Tibial nerve (tissue), 4 donors: Measurements from ENCODE around the gene BMP8A. TPM values are rescaled to one million over a fixed set of nuclear protein-coding genes. Genes with fewer than 3 reads are reported as not detected.
"Not testable (repeated sequence)": the region's sequence is repeated elsewhere in the genome, so short reads cannot be mapped to it uniquely, and the experiment has no call there.

ENCODE experiments used
- DNase-seq, 2 donors: peaks; one replicate each; pipeline ENCODE4 v3.0.0-alpha.2; 2019; ENCODE audit warnings: low spot score in 2 of 2
- H3K27ac ChIP-seq, 4 donors: fragments of 200-600 bp; sonication (generic) in 3 of 4; one replicate each; pipeline ENCODE4 v1.5.1; 2017 to 2019; ENCODE audit warnings: mild to moderate bottlenecking in 1 of 4
- H3K27me3 ChIP-seq, 2 donors: fragments of 200-600 bp; sonication (generic) in 1 of 2; one replicate each; pipeline versions ENCODE4 v1.5.1 to v1.6.0; 2017 to 2019
- H3K36me3 ChIP-seq, 3 donors: fragments of 200-600 bp; sonication (generic); one replicate each; pipeline ENCODE4 v1.5.1; 2018 to 2019
- H3K4me1 ChIP-seq, 4 donors: fragments of 200-600 bp; sonication (generic) in 3 of 4; one replicate each; pipeline ENCODE4 v1.5.1; 2017 to 2019
- H3K4me3 ChIP-seq, 4 donors: fragments of 200-600 bp; sonication (generic) in 3 of 4; one replicate each; pipeline ENCODE4 v1.5.1; 2017 to 2019; ENCODE audit warnings: mild to moderate bottlenecking in 1 of 4, moderate library complexity in 1 of 4
- H3K9me3 ChIP-seq, 4 donors: fragments of 200-600 bp; sonication (generic) in 3 of 4; one replicate each; pipeline ENCODE4 v1.5.1; 2017 to 2019
- CTCF ChIP-seq, 5 experiments: fragments of 200-600 bp in 3 of 5; fragments of 450-650 bp in 2 of 5; sonication (generic) in 3 of 5; IDR thresholded peaks; one replicate each; pipeline ENCODE4 v1.5.1; 2016 to 2019; ENCODE audit warnings: antibody characterized with exemption in 5 of 5, mild to moderate bottlenecking in 3 of 5, moderate library complexity in 2 of 5
- EP300 ChIP-seq, 2 donors: sonication (generic); formaldehyde crosslinking; IDR thresholded peaks; one replicate each; pipeline ENCODE4 v1.6.1; 2017; ENCODE audit warnings: antibody characterized with exemption in 2 of 2, mild to moderate bottlenecking in 1 of 2
- POLR2A ChIP-seq, 2 donors: fragments of 450-650 bp; IDR thresholded peaks; one replicate each; pipeline ENCODE4 v1.6.1; 2017; ENCODE audit warnings: antibody characterized with exemption in 2 of 2, mild to moderate bottlenecking in 2 of 2, moderate library complexity in 2 of 2
- WGBS, 2 donors: methylation state at CpG; one replicate each; pipeline ENCODE4 v1.1.5; 2018; 5-methylcytosine and 5-hydroxymethylcytosine counted together
- total RNA-seq, 4 donors: library from RNA; depleted of rRNA; stranded (reverse); fragments of >200 nt; gene quantifications; one replicate each; pipeline ENCODE4 v1.1.0, GENCODE V29; 2016

Gene BMP8A
- total RNA-seq, 4 donors from 2014 or later: 2.7 to 9.6 (median 7.0) TPM

DNA sequence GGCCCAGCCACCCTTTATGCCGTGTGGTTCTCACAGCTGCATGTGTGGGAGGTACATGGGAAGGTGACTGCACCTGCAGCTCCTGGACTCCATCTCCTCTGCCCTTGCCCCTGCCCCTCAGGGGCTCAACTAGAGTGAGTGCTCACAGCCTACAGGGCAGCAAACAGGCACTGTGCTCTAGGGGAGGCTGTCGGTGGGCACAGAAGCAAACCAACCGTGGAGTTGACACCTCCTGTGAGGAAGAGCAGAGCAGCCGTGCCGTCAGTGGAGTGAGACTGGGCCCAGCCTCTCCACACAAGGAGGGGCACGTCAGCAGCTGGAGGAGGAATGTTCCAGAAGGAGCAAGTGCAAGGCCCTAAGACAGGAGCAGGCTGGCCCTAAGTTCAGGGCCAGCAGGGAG, 32.7 kb downstream of the BMP8A start:
- no peaks in the 10 kb centered on the region for H3K27me3 ChIP-seq
- no peak for DNase-seq
- no peaks in the 10 kb centered on the region for H3K4me1 ChIP-seq
- WGBS, 2 donors: 47 to 77% methylated on average over 6 of the region's 6 CpGs
- H3K9me3 ChIP-seq: no peaks in the 10 kb centered on the region
- no peak overlapping the region for H3K4me3 ChIP-seq
- TF ChIP-seq POLR2A (IDR thresholded peaks at IDR 0.05) (no peak), EP300 (IDR thresholded peaks at IDR 0.05) (no peak), CTCF (IDR thresholded peaks at IDR 0.05) (no peak)
- H3K27ac ChIP-seq: no peak overlapping the region
- peaks cover 0 to 57% (median 5%) of the 10 kb centered on the region in 3 donors for H3K36me3 ChIP-seq

DNA sequence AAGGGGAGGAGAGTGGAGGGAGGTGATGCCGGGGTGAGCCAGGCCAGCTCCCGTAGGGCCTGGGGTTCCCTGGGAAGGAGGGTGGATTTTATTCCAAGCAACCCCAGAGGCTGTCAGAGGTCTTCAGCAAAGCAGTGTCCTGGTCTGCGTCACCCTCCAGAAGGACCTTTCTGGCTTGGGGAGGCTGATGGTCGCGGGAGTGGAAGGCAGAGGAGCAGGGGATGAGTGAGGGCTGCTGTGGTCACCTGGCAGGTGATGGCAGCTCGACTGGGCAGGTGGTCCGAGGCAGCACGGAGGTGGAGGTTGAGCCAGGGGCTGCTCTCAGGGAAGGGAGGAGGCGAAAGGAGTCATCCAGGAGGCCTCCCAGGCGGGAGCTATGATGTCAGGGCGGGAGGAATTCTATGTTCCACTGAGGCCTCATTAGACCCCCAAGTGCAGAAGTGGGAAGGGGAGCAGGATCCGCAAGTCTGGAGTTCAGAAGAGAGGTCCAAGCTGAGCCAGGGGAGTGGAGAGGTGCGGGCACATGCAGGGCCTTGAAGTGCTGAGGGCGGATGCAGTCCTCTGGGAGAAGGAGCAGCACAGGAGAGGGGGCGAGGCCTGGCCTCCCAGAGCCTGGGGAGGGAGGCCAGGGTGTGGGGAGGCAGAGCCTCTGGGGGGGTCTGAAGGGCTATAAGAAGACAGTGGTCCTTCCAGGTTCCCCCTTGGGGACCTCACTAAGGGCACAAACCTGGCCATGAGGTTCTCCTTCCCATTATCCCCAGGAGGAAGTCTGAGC, 33.3 kb downstream of the BMP8A start:
- no peak for TF ChIP-seq CTCF (IDR thresholded peaks at IDR 0.05)
- TF ChIP-seq EP300 (IDR thresholded peaks at IDR 0.05): no peak
- no peak for TF ChIP-seq POLR2A (IDR thresholded peaks at IDR 0.05)
- WGBS, 2 donors: 83 to 84% methylated on average over 15 of the region's 15 CpGs
- H3K27ac ChIP-seq: no peak overlapping the region
- H3K9me3 ChIP-seq: no peaks in the 10 kb centered on the region
- peaks cover 0 to 62% (median 5%) of the 10 kb centered on the region in 3 donors for H3K36me3 ChIP-seq
- no peaks in the 10 kb centered on the region for H3K27me3 ChIP-seq
- no peak overlapping the region for H3K4me3 ChIP-seq
- DNase-seq: no peak
- no peaks in the 10 kb centered on the region for H3K4me1 ChIP-seq

- Histone ChIP-seq H3K36me3 (peaks cover 0 to 70% (median 5%) of the 10 kb centered on the region in 3 donors), H3K4me1 (no peaks in the 10 kb centered on the region), H3K27ac (no peak overlapping the region), H3K9me3 (no peaks in the 10 kb centered on the region), H3K4me3 (no peak overlapping the region), H3K27me3 (no peaks in the 10 kb centered on the region)
- DNase-seq: no peak
- 87 to 88% methylated on average over 12 to 14 of the region's 17 CpGs for WGBS, 2 donors
- TF ChIP-seq POLR2A (IDR thresholded peaks at IDR 0.05): no peak
- no peak for TF ChIP-seq EP300 (IDR thresholded peaks at IDR 0.05)
- TF ChIP-seq CTCF (IDR thresholded peaks at IDR 0.05): no peak
Measured at GRCh38 chr1:39525366-39526165, 34.1 kb downstream of the BMP8A start.

- H3K27ac ChIP-seq: no peak overlapping the region
- TF ChIP-seq POLR2A (IDR thresholded peaks at IDR 0.05) (no peak), CTCF (IDR thresholded peaks at IDR 0.05) (no peak)
- H3K36me3 ChIP-seq: peaks cover 0 to 80% (median 5%) of the 10 kb centered on the region in 3 donors
Measured at GRCh38 chr1:39526466-39527189, 35.2 kb downstream of the BMP8A start.

DNA sequence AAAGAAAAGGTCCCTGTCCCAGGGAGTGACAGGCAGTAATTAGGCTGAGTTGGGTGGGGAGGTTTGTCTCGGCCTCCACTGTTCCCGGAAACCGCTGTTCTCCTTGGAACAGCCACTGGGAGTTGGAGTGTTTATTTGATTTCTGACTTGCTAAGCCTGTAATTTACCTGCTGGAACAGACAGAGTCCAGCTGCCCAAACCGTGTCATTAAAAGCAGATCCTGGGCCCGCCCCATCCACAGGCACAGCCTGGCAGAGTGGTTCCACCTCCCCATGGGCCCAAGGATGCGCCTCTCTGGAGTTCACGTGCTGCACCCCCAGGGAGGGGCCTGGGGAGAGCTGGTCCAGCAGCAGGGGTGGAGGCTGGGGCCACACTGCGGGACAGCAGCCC, 35.7 kb downstream of the BMP8A start:
- H3K27me3 ChIP-seq, H3K4me1 ChIP-seq, H3K4me3 ChIP-seq, H3K27ac ChIP-seq, H3K9me3 ChIP-seq, DNase-seq: not testable (repeated sequence)
- H3K36me3 ChIP-seq: peaks cover 0 to 86% (median 5%) of the 10 kb centered on the region in 3 donors
- WGBS, 2 donors: 85 to 89% methylated on average over 8 of the region's 8 CpGs

More at GRCh38 chr1:39526466-39527189, 35.2 kb downstream of the BMP8A start:
- Histone ChIP-seq H3K27me3 (no peaks in the 10 kb centered on the region), H3K4me3 (no peak overlapping the region), H3K4me1 (no peaks in the 10 kb centered on the region), H3K9me3 (no peaks in the 10 kb centered on the region)
- 90 to 93% methylated on average over 11 of the region's 11 CpGs for WGBS, 2 donors
- DNase-seq: no peak
